ENCODE results near the gene FBXO2.

DNA sequence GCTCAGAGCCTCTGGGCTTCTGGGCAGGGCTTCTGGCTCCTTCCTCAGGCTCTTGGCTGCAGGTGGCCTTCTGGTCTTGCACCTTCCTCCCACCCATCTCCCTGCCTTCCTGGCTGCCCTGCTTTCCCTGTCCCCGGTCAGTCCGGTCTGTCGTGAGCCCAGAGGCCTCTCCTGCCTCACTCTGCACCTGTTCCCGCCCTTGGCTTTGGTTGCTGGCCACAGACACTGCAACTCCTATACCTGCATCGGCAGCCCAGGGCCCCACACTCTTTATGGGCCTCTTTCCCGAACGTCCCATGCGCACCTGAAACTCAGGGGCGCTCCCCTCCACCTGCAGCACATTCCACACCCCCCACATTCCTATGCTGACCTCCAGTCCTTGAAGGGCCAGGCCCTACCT, 7.9 kb downstream of the FBXO2 start:
- no peak for TF ChIP-seq CTCF (IDR thresholded peaks at IDR 0.05 in 2 of 3, conservative IDR thresholded peaks at IDR 0.05 in 1 of 3; ENCODE audit: control insufficient read depth in 2 of 3, extremely low read depth in 1 of 3, insufficient read depth in 1 of 3, low read depth in 3 of 3, low read length in 3 of 3)
- no peak for TF ChIP-seq HCFC1 (IDR thresholded peaks at IDR 0.05; ENCODE audit: low read length)
- no peak for TF ChIP-seq RCOR1 (conservative IDR thresholded peaks at IDR 0.05; ENCODE audit: low read depth, low read length)
- no peak for TF ChIP-seq EZH2 (IDR thresholded peaks at IDR 0.05; ENCODE audit: borderline replicate concordance, control insufficient read depth, low read depth, low read length)
- no peak for TF ChIP-seq POLR2A (IDR thresholded peaks at IDR 0.05; ENCODE audit: low read depth, low read length)
- no peak for TF ChIP-seq TAF1 (IDR thresholded peaks at IDR 0.05; ENCODE audit: borderline replicate concordance, low read depth, low read length)
- no peak for TF ChIP-seq RBBP5 (conservative IDR thresholded peaks at IDR 0.05)
- TF ChIP-seq EP300 (IDR thresholded peaks at IDR 0.05; ENCODE audit: borderline replicate concordance in 1 of 2, control insufficient read depth in 1 of 2, low read depth in 2 of 2, low read length in 2 of 2), result no peak
- no peak for TF ChIP-seq NRF1 (conservative IDR thresholded peaks at IDR 0.05; ENCODE audit: low read depth, low read length)

Measured in GM12878 (cell line).